Measurements from ENCODE around the gene GFPT2.

Gene GFPT2

GRCh38 chr5:180283026-180283615 is 70.0 kb downstream of the GFPT2 start:
- no peak for DNase-seq (ENCODE audit: low read depth in 2 of 2)

DNA sequence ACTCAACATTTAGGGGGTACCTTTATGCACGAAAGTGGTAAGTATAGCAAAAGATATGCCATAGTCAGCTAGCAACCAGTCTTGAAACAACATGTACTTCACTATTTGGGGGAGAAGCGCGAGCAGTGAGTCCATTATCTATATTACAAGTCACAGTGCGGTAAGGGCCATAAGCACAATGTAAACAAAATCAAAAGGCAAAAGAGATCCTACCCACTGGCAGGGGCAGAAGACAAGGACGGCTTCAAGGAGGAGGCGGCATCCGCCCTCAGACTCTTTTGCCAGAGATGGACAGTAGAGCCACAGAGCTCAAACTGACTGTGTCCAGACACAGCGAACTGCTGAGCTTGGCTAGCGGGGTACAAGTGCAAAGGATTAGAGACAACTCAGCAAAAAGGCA is 70.9 kb downstream of the GFPT2 start:
- no peak for DNase-seq (ENCODE audit: low read depth in 2 of 2)

DNA sequence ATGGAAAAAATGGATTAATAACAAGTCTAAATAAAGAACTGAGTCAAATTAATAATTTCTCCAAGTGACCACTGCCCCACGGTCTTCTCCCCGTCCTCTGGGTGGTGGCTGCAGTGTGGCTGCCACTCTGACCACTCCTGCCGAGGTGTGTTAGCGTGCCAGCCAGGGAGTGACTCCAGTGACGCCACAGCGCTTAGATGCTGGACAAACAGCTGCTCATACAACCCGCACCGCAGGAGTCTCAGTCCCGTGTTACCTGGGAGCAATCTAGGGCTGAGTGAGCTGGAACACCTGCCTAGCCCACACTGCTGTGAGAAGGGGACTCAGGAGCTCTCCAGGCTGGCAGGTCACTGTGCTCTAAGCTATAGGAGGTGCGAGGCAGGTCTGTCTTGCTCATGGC is 71.4 kb downstream of the GFPT2 start:
- no peak for DNase-seq (ENCODE audit: low read depth in 2 of 2)

GRCh38 chr5:180274695-180275094 is 78.4 kb downstream of the GFPT2 start:
- DNase-seq (ENCODE audit: low read depth in 2 of 2) = no peak

GRCh38 chr5:180271221-180271620 is 81.9 kb downstream of the GFPT2 start:
- no peak for DNase-seq (ENCODE audit: low read depth in 2 of 2)

- DNase-seq (ENCODE audit: low read depth in 2 of 2) = no peak
Measured at GRCh38 chr5:180259260-180259611, 93.9 kb downstream of the GFPT2 start.

DNA sequence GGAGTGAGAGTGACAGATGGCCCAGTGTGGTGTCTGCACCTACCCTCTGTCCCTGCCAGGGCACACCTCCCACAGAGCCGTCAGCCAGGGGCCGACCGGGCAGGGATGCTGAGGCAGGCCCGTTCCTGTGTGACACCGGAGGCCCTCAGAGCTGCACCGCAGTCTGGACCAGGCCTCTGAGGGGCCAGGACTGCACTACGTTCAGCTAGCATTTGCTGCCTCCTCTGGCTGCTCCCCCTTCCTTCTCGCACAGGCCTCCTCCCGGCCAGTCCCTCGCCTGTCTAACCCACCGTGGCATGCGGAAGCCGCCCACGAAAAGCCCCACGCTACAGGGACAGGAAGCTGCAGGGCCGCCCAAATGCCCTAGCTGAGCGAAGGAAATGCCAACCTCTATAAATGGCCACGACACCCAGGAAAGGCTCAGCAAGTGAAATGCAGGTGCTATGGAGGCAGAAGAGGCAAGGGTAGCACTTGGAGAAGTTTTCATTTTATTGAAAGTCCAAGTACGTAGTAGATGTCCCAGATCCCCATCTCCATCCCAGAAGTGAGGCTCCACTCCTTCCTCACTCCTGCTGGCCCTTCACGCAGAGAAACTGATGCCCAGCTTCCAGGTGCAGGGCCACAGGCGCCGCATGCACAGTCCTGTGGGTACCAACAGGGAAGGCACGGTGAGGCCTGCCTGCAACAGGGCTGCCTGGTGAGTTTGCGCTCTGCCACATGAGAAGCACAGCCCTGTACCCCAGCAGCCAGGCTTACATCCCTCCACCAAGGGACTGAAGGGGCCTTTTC is 99.9 kb downstream of the GFPT2 start:
- no peak for DNase-seq (ENCODE audit: low read depth in 2 of 2)

DNA sequence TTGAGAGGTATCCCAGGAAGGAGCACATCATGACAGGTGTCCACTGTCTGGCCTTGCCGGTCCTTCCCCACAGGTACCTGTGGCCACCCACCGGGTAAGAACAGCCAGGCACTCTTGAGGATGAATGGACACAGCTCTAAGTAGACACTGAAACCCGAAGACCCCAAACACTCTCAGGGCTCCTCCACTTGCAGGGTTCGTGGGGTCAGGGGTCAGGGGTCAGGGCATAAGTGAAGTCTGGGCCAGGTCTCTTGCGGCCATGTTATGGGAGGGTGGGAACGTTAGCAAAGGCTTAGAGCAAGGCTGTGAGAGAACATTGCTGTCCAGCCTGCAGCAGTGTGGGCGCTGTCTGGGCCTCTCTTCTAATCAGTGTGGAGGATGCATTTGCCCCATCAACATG is 101.2 kb downstream of the GFPT2 start:
- DNase-seq (ENCODE audit: low read depth in 2 of 2) = no peak

- no peak for DNase-seq (ENCODE audit: low read depth in 2 of 2)
Measured at GRCh38 chr5:180251141-180251540, 102.0 kb downstream of the GFPT2 start.

All from stimulated activated CD4-positive, alpha-beta T cell treated with anti-CD3 and anti-CD28 coated beads, Interleukin-15, amount 100 ng/mL, for 48 hours (primary cell).